ENCODE data around the gene FRMD4B. TPM values are rescaled to one million over a fixed set of nuclear protein-coding genes. Genes with fewer than 3 reads are reported as not detected.

Gene FRMD4B
- polyA plus RNA-seq, 2 of the 4 experiments (the other 2 are of a cell fraction), result 0.92 to 5.9 TPM

DNA sequence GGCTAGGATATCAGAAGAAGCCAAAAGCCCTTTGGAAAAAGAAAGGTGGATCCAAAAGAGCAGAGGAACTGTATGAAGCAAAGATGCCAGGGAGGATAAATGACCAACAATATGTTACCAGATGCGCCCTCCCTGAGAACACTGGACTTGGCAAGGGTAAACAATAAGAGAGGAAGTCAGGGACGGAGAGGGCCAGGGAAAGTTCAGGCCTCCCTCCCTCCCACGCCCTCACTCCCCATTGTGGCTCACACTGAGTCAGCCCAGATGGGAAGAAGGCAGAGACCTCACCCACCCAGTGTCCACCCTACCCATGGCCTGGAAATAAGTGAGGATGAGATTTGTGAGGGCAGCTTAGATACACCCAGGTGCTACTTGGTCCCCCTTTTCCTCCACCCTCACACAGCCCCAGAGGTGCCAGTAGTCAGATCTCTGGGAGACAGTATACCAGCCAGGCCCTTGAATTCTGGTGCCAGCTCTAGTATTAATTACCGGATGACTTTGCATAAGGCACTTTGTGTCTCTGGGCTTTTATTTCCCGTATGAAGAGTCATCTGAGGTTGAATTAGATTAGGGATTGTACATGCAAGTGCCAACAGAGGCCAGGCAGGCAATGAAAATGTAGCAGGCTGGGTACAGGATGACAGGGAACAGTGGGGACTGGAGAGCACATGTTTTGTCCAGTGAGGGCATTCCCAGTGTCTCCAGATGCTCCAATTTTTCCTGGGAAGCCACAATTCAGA lies 35.1 kb upstream of the FRMD4B start:
- TF ChIP-seq KDM5A (IDR thresholded peaks at IDR 0.05) (no peak), ZSCAN20 (CRISPR knock-in tag; IDR thresholded peaks at IDR 0.05) (no peak), MAFK (IDR thresholded peaks at IDR 0.05; ENCODE audit: partially characterized antibody) (no peak), ZNF302 (CRISPR knock-in tag; IDR thresholded peaks at IDR 0.05) (no peak), HDAC2 (IDR thresholded peaks at IDR 0.05) (no peak), BHLHE40 (IDR thresholded peaks at IDR 0.05; ENCODE audit: low read depth, low read length) (no peak), HOXB13 (CRISPR knock-in tag; IDR thresholded peaks at IDR 0.05; ENCODE audit: low read depth) (no peak), CHD2 (IDR thresholded peaks at IDR 0.05; ENCODE audit: low read length, partially characterized antibody) (no peak), CBX8 (IDR thresholded peaks at IDR 0.05) (no peak), GATA3 (IDR thresholded peaks at IDR 0.05; ENCODE audit: borderline replicate concordance) (no peak), TFCP2L1 (CRISPR knock-in tag; IDR thresholded peaks at IDR 0.05) (no peak), ESRRA (IDR thresholded peaks at IDR 0.05; ENCODE audit: borderline replicate concordance, low read length) (no peak), SMC3 (IDR thresholded peaks at IDR 0.05) (no peak), SREBF2 (IDR thresholded peaks at IDR 0.05) (no peak)
- TF ChIP-seq, protein P1, sequence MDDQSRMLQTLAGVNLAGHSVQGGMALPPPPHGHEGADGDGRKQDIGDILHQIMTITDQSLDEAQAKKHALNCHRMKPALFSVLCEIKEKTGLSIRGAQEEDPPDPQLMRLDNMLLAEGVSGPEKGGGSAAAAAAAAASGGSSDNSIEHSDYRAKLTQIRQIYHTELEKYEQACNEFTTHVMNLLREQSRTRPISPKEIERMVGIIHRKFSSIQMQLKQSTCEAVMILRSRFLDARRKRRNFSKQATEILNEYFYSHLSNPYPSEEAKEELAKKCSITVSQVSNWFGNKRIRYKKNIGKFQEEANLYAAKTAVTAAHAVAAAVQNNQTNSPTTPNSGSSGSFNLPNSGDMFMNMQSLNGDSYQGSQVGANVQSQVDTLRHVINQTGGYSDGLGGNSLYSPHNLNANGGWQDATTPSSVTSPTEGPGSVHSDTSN (IDR thresholded peaks at IDR 0.05), result no peak
- TF ChIP-seq, protein P2, sequence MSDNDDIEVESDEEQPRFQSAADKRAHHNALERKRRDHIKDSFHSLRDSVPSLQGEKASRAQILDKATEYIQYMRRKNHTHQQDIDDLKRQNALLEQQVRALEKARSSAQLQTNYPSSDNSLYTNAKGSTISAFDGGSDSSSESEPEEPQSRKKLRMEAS (IDR thresholded peaks at IDR 0.05), result no peak
- 56% methylated on average over 5 of the region's 5 CpGs for WGBS (ENCODE audit: missing lambda C conversion rate)
- Histone ChIP-seq H3K27ac (no peak overlapping the region), H3K4me1 (no peaks in the 10 kb centered on the region), H3K9me3 (no peaks in the 10 kb centered on the region), H3K4me3 (no peak overlapping the region), H3K4me2 (no peak overlapping the region)
- no peak for ATAC-seq
- CTCF ChIA-PET, result interaction anchor here (0.8 to 2.4 kb wide), 4 partner anchors 11 to 300 kb away, joined by 3 to 18 read pairs (median 3); no protein-coding TSS in a partner anchor
- POLR2A ChIA-PET, result no interaction called here
- no peak for FAIRE-seq
- DNase-seq (ENCODE audit: low read depth in 1 of 2, low spot score in 1 of 2), result no peak

DNA sequence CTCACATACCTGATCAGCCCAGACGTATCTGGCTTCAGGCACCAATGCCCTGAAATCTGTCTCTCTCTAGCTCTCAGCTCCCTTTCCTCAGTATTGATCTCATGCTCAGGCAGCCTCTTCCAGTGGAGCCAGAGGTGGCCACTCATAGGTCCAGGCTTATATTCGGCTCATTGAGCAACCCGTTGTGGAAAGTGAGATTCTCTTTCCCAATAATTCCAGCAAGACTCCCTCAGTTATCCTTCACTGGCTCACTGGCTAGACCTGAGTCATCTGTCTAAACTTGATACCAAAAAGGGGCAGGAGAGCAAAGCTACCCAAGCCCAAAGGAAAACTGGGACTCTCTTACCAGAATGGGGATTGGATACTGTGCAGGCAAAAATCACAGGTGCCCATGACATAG lies 33.4 kb upstream of the FRMD4B start:
- 76% methylated on average over 3 of the region's 3 CpGs for WGBS (ENCODE audit: missing lambda C conversion rate)
- Histone ChIP-seq H3K4me3 (no peak overlapping the region), H3K27ac (no peak overlapping the region), H3K9me3 (no peaks in the 10 kb centered on the region), H3K4me1 (no peaks in the 10 kb centered on the region), H3K4me2 (no peak overlapping the region)
- FAIRE-seq (no peak), DNase-seq (ENCODE audit: low read depth in 1 of 2, low spot score in 1 of 2) (no peak), ATAC-seq (no peak)
- ChIA-PET CTCF (interaction anchor here (0.9 to 1.0 kb wide), 2 partner anchors 113 to 258 kb away, joined by 3 read pairs; no protein-coding TSS in a partner anchor), POLR2A (no interaction called here)
- TF ChIP-seq CBX2 (IDR thresholded peaks at IDR 0.05; ENCODE audit: borderline replicate concordance, low read depth) (no peak), RARB (CRISPR knock-in tag; IDR thresholded peaks at IDR 0.05) (no peak), GATA3 (IDR thresholded peaks at IDR 0.05; ENCODE audit: borderline replicate concordance) (no peak), ESRRA (IDR thresholded peaks at IDR 0.05; ENCODE audit: borderline replicate concordance, low read length) (no peak), FOXS1 (CRISPR knock-in tag; IDR thresholded peaks at IDR 0.05) (no peak), FOSB (CRISPR knock-in tag; IDR thresholded peaks at IDR 0.05) (no peak), SREBF2 (IDR thresholded peaks at IDR 0.05) (no peak), ZFP36 (IDR thresholded peaks at IDR 0.05; ENCODE audit: borderline replicate concordance, partially characterized antibody) (no peak), NPAS2 (CRISPR knock-in tag; IDR thresholded peaks at IDR 0.05; ENCODE audit: borderline replicate concordance) (no peak)
- TF ChIP-seq, protein P3, sequence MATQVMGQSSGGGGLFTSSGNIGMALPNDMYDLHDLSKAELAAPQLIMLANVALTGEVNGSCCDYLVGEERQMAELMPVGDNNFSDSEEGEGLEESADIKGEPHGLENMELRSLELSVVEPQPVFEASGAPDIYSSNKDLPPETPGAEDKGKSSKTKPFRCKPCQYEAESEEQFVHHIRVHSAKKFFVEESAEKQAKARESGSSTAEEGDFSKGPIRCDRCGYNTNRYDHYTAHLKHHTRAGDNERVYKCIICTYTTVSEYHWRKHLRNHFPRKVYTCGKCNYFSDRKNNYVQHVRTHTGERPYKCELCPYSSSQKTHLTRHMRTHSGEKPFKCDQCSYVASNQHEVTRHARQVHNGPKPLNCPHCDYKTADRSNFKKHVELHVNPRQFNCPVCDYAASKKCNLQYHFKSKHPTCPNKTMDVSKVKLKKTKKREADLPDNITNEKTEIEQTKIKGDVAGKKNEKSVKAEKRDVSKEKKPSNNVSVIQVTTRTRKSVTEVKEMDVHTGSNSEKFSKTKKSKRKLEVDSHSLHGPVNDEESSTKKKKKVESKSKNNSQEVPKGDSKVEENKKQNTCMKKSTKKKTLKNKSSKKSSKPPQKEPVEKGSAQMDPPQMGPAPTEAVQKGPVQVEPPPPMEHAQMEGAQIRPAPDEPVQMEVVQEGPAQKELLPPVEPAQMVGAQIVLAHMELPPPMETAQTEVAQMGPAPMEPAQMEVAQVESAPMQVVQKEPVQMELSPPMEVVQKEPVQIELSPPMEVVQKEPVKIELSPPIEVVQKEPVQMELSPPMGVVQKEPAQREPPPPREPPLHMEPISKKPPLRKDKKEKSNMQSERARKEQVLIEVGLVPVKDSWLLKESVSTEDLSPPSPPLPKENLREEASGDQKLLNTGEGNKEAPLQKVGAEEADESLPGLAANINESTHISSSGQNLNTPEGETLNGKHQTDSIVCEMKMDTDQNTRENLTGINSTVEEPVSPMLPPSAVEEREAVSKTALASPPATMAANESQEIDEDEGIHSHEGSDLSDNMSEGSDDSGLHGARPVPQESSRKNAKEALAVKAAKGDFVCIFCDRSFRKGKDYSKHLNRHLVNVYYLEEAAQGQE (IDR thresholded peaks at IDR 0.05), result no peak
- TF ChIP-seq, protein P4, sequence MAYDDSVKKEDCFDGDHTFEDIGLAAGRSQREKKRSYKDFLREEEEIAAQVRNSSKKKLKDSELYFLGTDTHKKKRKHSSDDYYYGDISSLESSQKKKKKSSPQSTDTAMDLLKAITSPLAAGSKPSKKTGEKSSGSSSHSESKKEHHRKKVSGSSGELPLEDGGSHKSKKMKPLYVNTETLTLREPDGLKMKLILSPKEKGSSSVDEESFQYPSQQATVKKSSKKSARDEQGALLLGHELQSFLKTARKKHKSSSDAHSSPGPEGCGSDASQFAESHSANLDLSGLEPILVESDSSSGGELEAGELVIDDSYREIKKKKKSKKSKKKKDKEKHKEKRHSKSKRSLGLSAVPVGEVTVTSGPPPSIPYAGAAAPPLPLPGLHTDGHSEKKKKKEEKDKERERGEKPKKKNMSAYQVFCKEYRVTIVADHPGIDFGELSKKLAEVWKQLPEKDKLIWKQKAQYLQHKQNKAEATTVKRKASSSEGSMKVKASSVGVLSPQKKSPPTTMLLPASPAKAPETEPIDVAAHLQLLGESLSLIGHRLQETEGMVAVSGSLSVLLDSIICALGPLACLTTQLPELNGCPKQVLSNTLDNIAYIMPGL (CRISPR knock-in tag; IDR thresholded peaks at IDR 0.05; ENCODE audit: borderline replicate concordance), result no peak

All from A549 (cell line).